ENCODE data around the gene GRHPR. TPM values are rescaled to one million over a fixed set of nuclear protein-coding genes. Genes with fewer than 3 reads are reported as not detected.

Gene GRHPR
- total and polyA plus RNA-seq, 2 of the 8 experiments (the other 6 are each of a cell fraction or from before 2014, with no cell fraction given) = 97.0 to 201 TPM

GRCh38 chr9:37386988-37387387, 35.5 kb upstream of the GRHPR start:
- no peak overlapping the region for H3K4me3 ChIP-seq (ENCODE audit: extremely low read depth in 1 of 4, insufficient read depth in 2 of 4, low read depth in 3 of 4, low read length in 4 of 4)
- H3K79me1 ChIP-seq (ENCODE audit: low read depth, low read length) = no peaks in the 10 kb centered on the region
- H2BK5ac ChIP-seq (ENCODE audit: low read depth, low read length) = no peak overlapping the region
- H2BK12ac ChIP-seq (ENCODE audit: low read depth, low read length) = no peak overlapping the region
- H4K5ac ChIP-seq (ENCODE audit: insufficient read length, low read depth, low read length) = no peak overlapping the region
- DNase-seq (ENCODE audit: low read depth in 1 of 2, low spot score in 2 of 2) (no peak), FAIRE-seq (no peak)
- no peaks in the 10 kb centered on the region for H3K36me3 ChIP-seq (ENCODE audit: control insufficient read depth in 2 of 4, insufficient read depth in 4 of 4, low read length in 3 of 4)
- H4K20me1 ChIP-seq (replicated peaks in 1 of 2; ENCODE audit: control insufficient read depth in 1 of 2, insufficient read depth in 2 of 2, low read length in 2 of 2) = no peaks in the 10 kb centered on the region
- H2BK20ac ChIP-seq (ENCODE audit: low read length) = no peak overlapping the region
- no peak overlapping the region for H4K8ac ChIP-seq (ENCODE audit: extremely low read depth, insufficient read depth, low read length)
- no peak overlapping the region for H3K56ac ChIP-seq (replicated peaks; ENCODE audit: insufficient read length, low read depth, low read length)
- H3K23me2 ChIP-seq (ENCODE audit: low read depth, low read length) = no peaks in the 10 kb centered on the region
- H3K9me3 ChIP-seq (ENCODE audit: insufficient read depth in 2 of 2, low read depth in 1 of 2, low read length in 1 of 2) = no peaks in the 10 kb centered on the region
- H4K91ac ChIP-seq (replicated peaks; ENCODE audit: insufficient read length, low read length) = no peak overlapping the region
- ChIA-PET CTCF (ENCODE audit: partially characterized antibody) (interaction anchor here (0.9 to 1.9 kb wide), 5 partner anchors 15 to 1287 kb away, joined by 3 to 4 read pairs (median 3); no protein-coding TSS in a partner anchor), POLR2A (ENCODE audit: partially characterized antibody) (no interaction called here)
- no peaks in the 10 kb centered on the region for H3K27me3 ChIP-seq (replicated peaks in 1 of 4; ENCODE audit: control insufficient read depth in 3 of 4, extremely low read depth in 1 of 4, insufficient read depth in 3 of 4, low read length in 3 of 4)
- no peak overlapping the region for H3K14ac ChIP-seq (ENCODE audit: insufficient read length)
- no peak overlapping the region for H3K23ac ChIP-seq (ENCODE audit: insufficient read length)
- TF ChIP-seq EZH2 (IDR thresholded peaks at IDR 0.05; ENCODE audit: low read depth, low read length, severe bottlenecking) (no peak), POLR2A (IDR thresholded peaks at IDR 0.05; ENCODE audit: control extremely low read depth in 1 of 2, low read depth in 2 of 2, low read length in 2 of 2) (no peak), TCF12 (IDR thresholded peaks at IDR 0.05; ENCODE audit: low read depth, low read length) (no peak), MAFK (IDR thresholded peaks at IDR 0.05; ENCODE audit: low read depth, low read length) (no peak), POU5F1 (IDR thresholded peaks at IDR 0.05; ENCODE audit: low read depth, low read length) (no peak), CREB1 (IDR thresholded peaks at IDR 0.05) (no peak), SUZ12 (IDR thresholded peaks at IDR 0.05; ENCODE audit: low read length) (no peak), SAP30 (IDR thresholded peaks at IDR 0.05; ENCODE audit: insufficient read depth, insufficient replicate concordance, low read length) (no peak), EGR1 (IDR thresholded peaks at IDR 0.05; ENCODE audit: borderline replicate concordance, low read depth, low read length) (no peak), JUN (IDR thresholded peaks at IDR 0.05; ENCODE audit: low read depth, low read length) (no peak)
- no peak overlapping the region for H3K4ac ChIP-seq (replicated peaks; ENCODE audit: insufficient read length, low read depth, low read length)
- H3K79me2 ChIP-seq (ENCODE audit: control insufficient read depth in 1 of 2, insufficient read depth in 2 of 2, low read length in 2 of 2) = no peaks in the 10 kb centered on the region
- H2AFZ ChIP-seq (ENCODE audit: low read length) = no peak overlapping the region
- no peaks in the 10 kb centered on the region for H3K4me1 ChIP-seq (replicated peaks in 1 of 4; ENCODE audit: control insufficient read depth in 3 of 4, insufficient read depth in 4 of 4, low read length in 3 of 4)
- no peak overlapping the region for H3K4me2 ChIP-seq (ENCODE audit: insufficient read depth in 1 of 2, low read depth in 2 of 2, low read length in 2 of 2)
- H2AK5ac ChIP-seq (ENCODE audit: low read depth, low read length) = no peak overlapping the region
- H2BK15ac ChIP-seq (ENCODE audit: low read length) = no peak overlapping the region
- WGBS, 2 experiments (ENCODE audit: extremely low coverage in 1 of 2, insufficient coverage in 1 of 2, insufficient read length in 1 of 2, insufficient replicate concordance in 2 of 2, low coverage in 1 of 2, low lambda C conversion rate in 2 of 2, missing lambda C conversion rate in 1 of 2) = 94% methylated on average over 9 of the region's 10 CpGs; no CpG with 5 or more reads in 1 of the 2 experiments
- no peak overlapping the region for H3K27ac ChIP-seq (ENCODE audit: low read depth, low read length)
- H3K9ac ChIP-seq (replicated peaks in 1 of 4; ENCODE audit: extremely low read depth in 1 of 4, low read depth in 3 of 4, low read length in 3 of 4) = no peak overlapping the region
- H2BK120ac ChIP-seq (replicated peaks; ENCODE audit: low read depth, low read length) = no peak overlapping the region
- H3K18ac ChIP-seq (ENCODE audit: extremely low read depth, low read length) = no peak overlapping the region

Measured in H1 (cell line).